GM19467 (cell line): ENCODE results near the gene NAP1L4.

Experiments used
- ATAC-seq: cut with Tn5 transposase; IDR thresholded peaks from one replicate; pipeline ENCODE4 v1.9.1; 2021; ENCODE audit warnings: mild to moderate bottlenecking, moderate library complexity; ENCODE audit not compliant: unreplicated experiment

Gene NAP1L4

GRCh38 chr11:2992234-2992996 is at the start of gene NAP1L4:
TSS of gene NAP1L4 (minus strand) at chr11:2992329. CDS start at chr11:2979220, 13,109 bp downstream.
- ATAC-seq = peak; percentile 80

DNA sequence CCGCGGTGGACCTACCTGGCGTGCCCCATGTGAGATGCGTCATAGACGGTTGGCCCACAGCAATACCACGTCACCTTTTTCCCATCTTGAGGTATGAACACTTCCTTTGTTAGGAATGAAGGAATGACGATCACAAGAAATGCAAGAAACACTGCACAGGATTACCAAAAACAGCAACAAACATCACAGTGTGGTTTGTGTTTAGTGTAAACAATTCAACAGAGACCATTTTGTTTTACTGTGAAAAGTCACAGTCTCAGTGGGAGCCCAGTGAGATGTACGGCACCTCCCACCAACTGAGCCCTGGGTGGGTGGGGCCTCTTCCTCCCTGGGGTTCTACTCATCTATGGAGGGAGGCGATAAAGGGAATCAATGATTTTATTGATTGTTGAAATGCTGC is 48.8 kb upstream of the NAP1L4 start:
- ATAC-seq = no peak

DNA sequence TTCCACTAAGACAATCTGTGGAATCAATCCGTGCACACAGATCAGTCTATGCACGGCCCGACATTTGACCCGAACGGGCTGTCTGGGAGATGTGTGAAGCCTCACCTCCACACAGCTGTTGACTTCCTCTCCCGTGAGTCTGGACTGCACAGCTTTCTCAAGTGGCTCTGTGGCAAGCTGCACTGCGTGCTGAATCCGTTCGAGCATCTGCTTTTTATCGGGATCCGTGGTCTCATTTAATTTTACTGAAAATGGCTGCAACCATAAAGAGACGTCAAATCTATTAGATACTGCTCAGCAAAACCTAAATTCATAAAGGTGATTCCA is 45.8 kb upstream of the NAP1L4 start:
- ATAC-seq = no peak

GRCh38 chr11:3037040-3037944 is 45.2 kb upstream of the NAP1L4 start:
- ATAC-seq = no peak

DNA sequence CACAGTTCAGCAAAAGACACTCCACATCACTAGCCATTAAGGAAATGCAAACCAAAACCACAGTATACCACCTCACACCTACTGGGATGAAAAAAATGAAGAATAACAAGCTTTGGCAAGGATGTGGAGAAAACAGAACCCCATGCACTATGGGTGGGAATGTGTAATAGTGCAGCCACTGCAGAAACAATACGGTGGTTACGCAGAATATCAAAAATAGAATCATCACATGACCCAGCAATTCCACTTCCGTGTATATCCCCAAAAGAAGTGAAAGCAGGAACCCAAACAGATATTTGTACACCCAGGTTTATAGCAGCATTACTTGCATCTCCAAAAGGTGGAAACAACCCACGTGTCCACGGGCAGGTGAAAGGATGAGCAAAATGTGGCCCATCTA is 44.3 kb upstream of the NAP1L4 start:
- ATAC-seq = no peak

DNA sequence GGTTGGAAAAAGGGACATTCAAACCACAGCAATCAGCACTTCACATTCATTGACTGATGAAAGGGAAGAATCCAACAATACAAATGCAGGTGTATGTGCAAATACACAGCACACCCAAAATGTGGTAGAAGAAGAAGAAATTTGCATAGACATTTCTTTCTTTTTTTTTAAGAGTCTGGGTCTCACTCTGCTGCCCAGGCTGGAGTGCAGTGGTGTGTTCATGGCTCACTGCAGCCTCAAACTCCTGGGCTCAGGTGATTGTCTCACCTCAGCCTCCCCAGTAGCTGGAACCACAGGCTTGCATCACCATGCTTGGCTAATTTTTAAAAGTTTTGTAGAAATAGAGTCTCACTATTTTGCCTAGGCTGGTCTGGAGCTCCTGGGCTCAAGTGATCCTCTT is 43.2 kb upstream of the NAP1L4 start:
- ATAC-seq = no peak

DNA sequence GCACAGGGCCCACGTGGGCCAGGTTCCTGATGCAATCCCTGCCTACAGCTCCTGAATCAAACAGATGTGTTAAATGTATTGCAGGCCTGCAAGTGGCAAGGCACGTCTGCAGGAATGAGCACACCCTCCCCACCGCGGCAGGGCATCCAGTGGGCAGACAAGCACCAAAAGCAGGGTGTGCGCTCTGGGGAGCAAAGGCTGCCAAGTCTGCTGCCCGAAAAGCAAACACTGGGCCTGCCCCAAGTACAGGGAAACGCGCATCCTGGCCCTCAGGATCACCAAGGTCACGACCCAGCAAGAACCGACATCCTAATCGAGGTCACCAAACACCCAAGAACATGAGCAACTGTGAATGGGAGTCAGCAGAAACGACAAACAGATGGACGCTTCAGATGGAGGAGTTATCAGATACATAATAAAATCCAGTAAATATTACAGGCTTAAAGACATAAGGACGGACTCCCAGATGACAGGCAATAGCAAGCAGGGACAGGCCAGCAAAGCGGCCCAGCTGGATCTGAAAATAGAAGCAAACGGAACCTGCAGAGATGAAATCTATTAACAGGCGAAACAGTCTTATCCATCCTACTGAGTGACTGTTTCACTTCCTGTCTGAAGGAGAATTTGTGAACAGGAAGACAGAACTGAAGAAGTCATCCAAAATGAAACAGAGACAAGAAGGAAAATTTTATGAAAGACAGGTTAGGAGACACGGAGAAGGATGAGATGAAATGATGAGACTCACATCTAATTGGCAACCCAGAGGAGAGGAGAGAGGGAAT is 38.4 kb upstream of the NAP1L4 start:
- no peak for ATAC-seq

DNA sequence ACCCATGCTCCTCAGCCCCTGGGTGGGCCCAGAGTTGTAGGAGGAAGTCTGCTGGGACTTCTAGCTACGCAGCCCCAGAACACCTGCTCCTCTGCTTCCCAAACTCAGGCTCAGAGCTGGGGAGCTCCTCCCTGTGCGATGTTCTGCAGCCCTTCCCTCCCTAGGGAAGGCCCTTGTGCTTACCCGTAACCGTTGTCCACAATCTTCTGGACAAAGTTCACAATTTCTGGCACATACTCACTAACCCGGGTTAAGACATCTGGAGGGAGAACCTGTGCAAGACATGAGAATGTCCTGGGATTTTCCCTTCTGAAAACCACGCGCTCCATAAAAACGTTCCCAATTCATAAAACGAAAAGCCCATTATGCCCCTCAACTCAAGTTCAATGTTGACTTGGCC is 36.7 kb upstream of the NAP1L4 start:
- no peak for ATAC-seq

DNA sequence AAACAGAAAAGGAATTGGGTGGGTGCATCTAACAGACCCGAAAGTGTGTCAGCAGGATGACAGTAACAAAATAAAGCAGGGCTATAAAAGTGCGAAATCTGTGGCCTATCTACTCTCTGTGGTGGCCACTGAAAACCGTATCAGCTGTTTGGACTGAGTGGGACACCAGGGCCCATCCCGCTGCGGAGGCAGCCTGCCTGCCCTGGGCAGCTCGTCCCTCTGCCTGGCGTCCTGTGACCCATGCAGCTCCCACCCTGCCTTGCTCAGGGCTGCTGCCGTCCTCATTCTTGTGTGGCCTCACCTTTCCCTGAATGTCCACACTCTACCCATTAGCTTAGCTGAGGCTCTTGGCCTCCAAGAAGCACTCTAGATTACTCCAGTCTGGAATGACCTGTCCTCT is 34.7 kb upstream of the NAP1L4 start:
- ATAC-seq = no peak

GRCh38 chr11:3022982-3023381 is 30.9 kb upstream of the NAP1L4 start:
- ATAC-seq = no peak

GRCh38 chr11:3022300-3022967 is 30.3 kb upstream of the NAP1L4 start:
- no peak for ATAC-seq

DNA sequence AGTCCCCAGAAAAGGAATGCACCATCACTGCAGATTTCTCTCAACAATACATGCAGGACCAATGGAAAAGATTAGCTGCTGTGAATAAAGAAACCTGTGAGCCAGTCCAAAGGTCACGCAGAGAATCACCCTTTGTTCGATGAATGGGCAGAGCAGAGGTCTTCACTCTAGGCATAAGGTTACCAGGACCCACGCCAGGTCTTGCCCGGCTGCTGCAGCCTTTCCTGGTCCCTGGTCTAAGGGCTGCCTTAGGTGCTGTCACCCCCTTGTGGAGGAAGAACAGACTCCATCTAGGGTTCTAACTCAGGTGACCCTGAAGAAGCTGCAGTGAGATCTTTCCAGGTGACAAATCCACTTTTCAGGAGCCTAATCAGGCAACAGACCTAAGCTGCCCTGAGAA is 29.0 kb upstream of the NAP1L4 start:
- no peak for ATAC-seq

DNA sequence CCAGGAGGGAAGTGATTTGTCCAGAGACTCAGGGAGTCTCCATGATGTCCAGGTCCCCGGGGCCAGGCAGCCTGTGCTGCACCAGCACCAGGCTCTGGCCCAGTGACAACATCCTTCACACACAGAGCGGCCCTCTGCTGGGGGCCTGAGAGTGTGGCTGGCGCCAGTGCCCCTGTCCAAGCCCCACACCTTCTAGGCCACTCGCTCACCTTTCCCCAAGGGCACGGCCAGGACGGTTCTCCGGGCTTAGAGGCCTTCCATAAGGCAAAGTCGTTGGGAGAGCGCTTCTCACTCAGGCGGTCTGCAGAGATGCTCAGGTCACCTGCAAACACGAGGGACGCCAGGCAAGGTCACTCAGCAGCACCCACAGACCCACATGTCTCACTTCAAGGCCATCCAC is 27.9 kb upstream of the NAP1L4 start:
- ATAC-seq = no peak

DNA sequence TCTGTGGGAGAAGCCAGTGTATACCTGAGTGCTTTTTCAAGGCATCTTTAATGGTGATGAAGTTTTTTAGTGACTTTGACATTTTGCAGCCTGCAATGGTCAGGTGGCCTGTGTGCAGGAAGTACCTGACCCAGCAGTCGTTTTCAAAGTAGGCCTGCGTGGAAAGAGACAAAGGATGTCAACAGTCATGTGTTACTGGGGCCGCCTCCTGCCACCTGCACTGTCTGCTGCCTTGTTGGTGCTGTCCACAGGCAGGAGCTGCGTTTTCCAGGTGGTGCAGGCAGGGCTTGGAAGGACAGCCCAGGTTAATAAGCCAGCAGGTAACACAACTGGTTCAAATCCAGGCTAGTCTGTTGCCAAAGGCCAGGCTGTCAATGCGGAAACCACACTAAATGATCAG is 26.5 kb upstream of the NAP1L4 start:
- ATAC-seq = no peak

- ATAC-seq = no peak
Observed at GRCh38 chr11:3016861-3017260, 24.7 kb upstream of the NAP1L4 start.

GRCh38 chr11:3015796-3016195 is 23.7 kb upstream of the NAP1L4 start:
- no peak for ATAC-seq

GRCh38 chr11:3014943-3015342 is 22.8 kb upstream of the NAP1L4 start:
- ATAC-seq = no peak

DNA sequence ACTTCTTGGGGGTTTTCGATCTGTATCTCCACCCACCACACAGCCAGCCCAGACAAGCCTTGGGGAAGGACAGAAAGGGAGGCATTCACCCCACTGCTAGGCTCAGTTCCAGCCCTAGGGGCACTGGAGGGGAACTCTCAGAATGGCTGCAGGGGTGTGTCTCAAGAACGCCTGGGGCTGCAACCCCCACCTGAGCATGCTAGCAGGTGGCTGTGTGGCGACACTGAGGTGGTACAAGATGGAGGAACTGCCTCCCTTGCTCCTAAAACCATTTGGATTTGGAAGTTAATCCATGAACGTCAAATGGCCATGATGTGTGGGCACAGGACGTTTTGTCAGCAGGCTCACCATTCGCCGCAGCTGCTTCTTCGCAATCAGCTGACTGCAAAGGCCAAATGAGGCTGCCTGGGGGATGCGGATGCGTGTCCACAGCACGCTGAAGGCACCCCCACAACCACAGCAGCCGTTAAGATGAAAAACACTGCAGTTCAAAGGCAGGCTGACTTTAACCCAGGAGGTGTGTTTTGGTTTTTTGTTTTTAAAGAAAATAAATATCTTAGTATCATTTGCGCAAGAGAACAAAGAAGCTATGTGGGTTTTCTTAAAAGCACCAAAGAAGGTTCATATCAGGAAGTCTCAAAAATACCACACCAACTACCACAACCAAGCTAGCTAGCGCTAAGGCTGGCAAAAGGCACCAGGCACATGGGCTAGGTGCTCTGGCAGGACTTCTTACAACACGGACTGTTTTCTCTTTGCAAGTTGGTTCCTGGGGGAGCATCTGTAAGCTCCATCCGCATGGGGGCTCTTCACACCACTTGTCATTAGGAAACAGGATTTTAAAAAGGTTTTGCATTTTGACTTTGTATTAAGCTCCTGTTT is 22.2 kb upstream of the NAP1L4 start:
- ATAC-seq = no peak

- ATAC-seq = no peak
Observed at GRCh38 chr11:3011891-3012885, 20.1 kb upstream of the NAP1L4 start.
